HepG2 (cell line): ENCODE measurements around the gene METTL27. TPM values are rescaled to one million over a fixed set of nuclear protein-coding genes. Genes with fewer than 3 reads are reported as not detected.

Experiments
- BRD4 ChIP-seq: sonication (generic); formaldehyde crosslinking; IDR thresholded peaks from 2 replicates; pipeline ENCODE4 v1.4.0; 2020; ENCODE audit warnings: missing genetic modification reagents
- CBFB ChIP-seq: sonication (generic); formaldehyde crosslinking; IDR thresholded peaks from 2 replicates; pipeline ENCODE4 v1.4.0; 2020; ENCODE audit warnings: missing genetic modification reagents
- CC2D1A ChIP-seq: sonication (generic); formaldehyde crosslinking; IDR thresholded peaks from 2 replicates; pipeline ENCODE4 v1.8.1; 2023; ENCODE audit warnings: mild to moderate bottlenecking, missing genetic modification reagents
- GTF3A ChIP-seq: sonication (generic); formaldehyde crosslinking; conservative IDR thresholded peaks from 2 replicates; pipeline ENCODE4 v1.4.0; 2020; ENCODE audit warnings: mild to moderate bottlenecking, missing genetic modification reagents
- MBNL3 ChIP-seq: fragments of 250-450 bp; sonication (Bioruptor Pico); conservative IDR thresholded peaks from 2 replicates; pipeline ENCODE4 v1.8.0; 2022; ENCODE audit warnings: mild to moderate bottlenecking, inconsistent platforms
- NFKBIZ ChIP-seq: IDR thresholded peaks from 2 replicates; pipeline ENCODE4 v1.6.1; 2018; ENCODE audit warnings: missing genetic modification reagents, missing compliant biosample characterization
- NPAS2 ChIP-seq: sonication (generic); formaldehyde crosslinking; IDR thresholded peaks from 2 replicates; pipeline ENCODE4 v1.8.0; 2022; ENCODE audit warnings: mild to moderate bottlenecking, missing genetic modification reagents, borderline replicate concordance
- PAF1 ChIP-seq: IDR thresholded peaks from 2 replicates; pipeline ENCODE4 v1.6.1; 2016; ENCODE audit warnings: missing genetic modification reagents, missing compliant biosample characterization
- RXRB ChIP-seq: IDR thresholded peaks from 2 replicates; pipeline ENCODE4 v1.6.1; 2016; ENCODE audit warnings: borderline replicate concordance, missing genetic modification reagents, missing compliant biosample characterization
- SMAD3 ChIP-seq: sonication (generic); formaldehyde crosslinking; IDR thresholded peaks from 2 replicates; pipeline ENCODE4 v1.4.0; 2020; ENCODE audit warnings: missing genetic modification reagents
- TARDBP ChIP-seq: sonication (generic); formaldehyde crosslinking; IDR thresholded peaks from 2 replicates; pipeline ENCODE4 v1.8.0; 2022; ENCODE audit warnings: mild to moderate bottlenecking, missing genetic modification reagents
- TEAD3 ChIP-seq: optimal IDR thresholded peaks from 2 replicates; pipeline ENCODE3; 2016; ENCODE audit warnings: borderline replicate concordance
- U2AF2 ChIP-seq: fragments of 200-400 bp; formaldehyde crosslinking; IDR thresholded peaks from 2 replicates; pipeline ENCODE4 v1.6.1; 2017; ENCODE audit warnings: low read depth, mild to moderate bottlenecking, low read length
- ZNF407 ChIP-seq: sonication (generic); formaldehyde crosslinking; IDR thresholded peaks from one replicate; pipeline ENCODE4 v1.5.1; 2020; ENCODE audit warnings: mild to moderate bottlenecking, missing genetic modification reagents; ENCODE audit errors: not compliant biosample characterization
- ZNF563 ChIP-seq: sonication (generic); formaldehyde crosslinking; IDR thresholded peaks from 2 replicates; pipeline ENCODE4 v1.8.0; 2022; ENCODE audit warnings: mild to moderate bottlenecking, moderate library complexity, missing genetic modification reagents
- ZNF792 ChIP-seq: IDR thresholded peaks from 2 replicates; pipeline ENCODE4 v1.6.1; 2016
- polyA plus RNA-seq, 8 experiments: library from polyadenylated mRNA; depleted of rRNA in 3 of 8; stranded (reverse) in 7 of 8; unstranded in 1 of 8; fragments of >200 nt; fragmentation: Illumina TruSeq in 4 of 8; extraction: Trizol in 4 of 8; gene quantifications; 2 replicates each; pipeline versions ENCODE4 v1.2.1 to v1.2.3, GENCODE V29; 2011 to 2016; ENCODE audit warnings: low read depth in 4 of 8, missing spikeins in 1 of 8, mixed read lengths in 1 of 8; ENCODE audit not compliant: insufficient read depth in 1 of 8
- total RNA-seq, 5 experiments: library from RNA; depleted of rRNA; stranded (reverse); fragments of >200 nt; fragmentation: Illumina TruSeq; extraction: Trizol; gene quantifications; 2 replicates each; pipeline ENCODE4 v1.2.3, GENCODE V29; 2016; ENCODE audit warnings: low read depth in 1 of 5
- TF ChIP-seq, protein P1 (sequence below): fragments of 450-650 bp; IDR thresholded peaks from 2 replicates; pipeline ENCODE4 v1.6.1; 2017; ENCODE audit warnings: mild to moderate bottlenecking
- TF ChIP-seq, protein P2 (sequence below): sonication (generic); formaldehyde crosslinking; IDR thresholded peaks from 2 replicates; pipeline ENCODE4 v1.5.0; 2020; ENCODE audit warnings: missing genetic modification reagents
- TF ChIP-seq, protein P3 (sequence below): sonication (generic); formaldehyde crosslinking; IDR thresholded peaks from 2 replicates; pipeline ENCODE4 v1.5.0; 2020; ENCODE audit warnings: missing genetic modification reagents

The METTL27 gene
- total and polyA plus RNA-seq, 2 of the 13 experiments (the other 11 are each of a cell fraction or from before 2014, with no cell fraction given): 2.0 to 3.0 TPM

DNA sequence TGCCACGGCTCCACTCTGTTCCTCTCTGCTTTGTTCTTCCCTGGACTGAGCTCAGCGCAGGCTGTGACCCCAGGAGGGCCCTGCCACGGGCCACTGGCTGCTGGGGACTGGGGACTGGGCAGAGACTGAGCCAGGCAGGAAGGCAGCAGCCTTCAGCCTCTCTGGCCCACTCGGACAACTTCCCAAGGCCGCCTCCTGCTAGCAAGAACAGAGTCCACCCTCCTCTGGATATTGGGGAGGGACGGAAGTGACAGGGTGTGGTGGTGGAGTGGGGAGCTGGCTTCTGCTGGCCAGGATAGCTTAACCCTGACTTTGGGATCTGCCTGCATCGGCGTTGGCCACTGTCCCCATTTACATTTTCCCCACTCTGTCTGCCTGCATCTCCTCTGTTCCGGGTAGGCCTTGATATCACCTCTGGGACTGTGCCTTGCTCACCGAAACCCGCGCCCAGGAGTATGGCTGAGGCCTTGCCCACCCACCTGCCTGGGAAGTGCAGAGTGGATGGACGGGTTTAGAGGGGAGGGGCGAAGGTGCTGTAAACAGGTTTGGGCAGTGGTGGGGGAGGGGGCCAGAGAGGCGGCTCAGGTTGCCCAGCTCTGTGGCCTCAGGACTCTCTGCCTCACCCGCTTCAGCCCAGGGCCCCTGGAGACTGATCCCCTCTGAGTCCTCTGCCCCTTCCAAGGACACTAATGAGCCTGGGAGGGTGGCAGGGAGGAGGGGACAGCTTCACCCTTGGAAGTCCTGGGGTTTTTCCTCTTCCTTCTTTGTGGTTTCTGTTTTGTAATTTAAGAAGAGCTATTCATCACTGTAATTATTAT lies 10.3 kb downstream of the METTL27 start (continued):
- TF ChIP-seq NPAS2 (CRISPR knock-in tag): no peak
- no peak for TF ChIP-seq NFKBIZ (CRISPR knock-in tag)
- TF ChIP-seq, protein P1, sequence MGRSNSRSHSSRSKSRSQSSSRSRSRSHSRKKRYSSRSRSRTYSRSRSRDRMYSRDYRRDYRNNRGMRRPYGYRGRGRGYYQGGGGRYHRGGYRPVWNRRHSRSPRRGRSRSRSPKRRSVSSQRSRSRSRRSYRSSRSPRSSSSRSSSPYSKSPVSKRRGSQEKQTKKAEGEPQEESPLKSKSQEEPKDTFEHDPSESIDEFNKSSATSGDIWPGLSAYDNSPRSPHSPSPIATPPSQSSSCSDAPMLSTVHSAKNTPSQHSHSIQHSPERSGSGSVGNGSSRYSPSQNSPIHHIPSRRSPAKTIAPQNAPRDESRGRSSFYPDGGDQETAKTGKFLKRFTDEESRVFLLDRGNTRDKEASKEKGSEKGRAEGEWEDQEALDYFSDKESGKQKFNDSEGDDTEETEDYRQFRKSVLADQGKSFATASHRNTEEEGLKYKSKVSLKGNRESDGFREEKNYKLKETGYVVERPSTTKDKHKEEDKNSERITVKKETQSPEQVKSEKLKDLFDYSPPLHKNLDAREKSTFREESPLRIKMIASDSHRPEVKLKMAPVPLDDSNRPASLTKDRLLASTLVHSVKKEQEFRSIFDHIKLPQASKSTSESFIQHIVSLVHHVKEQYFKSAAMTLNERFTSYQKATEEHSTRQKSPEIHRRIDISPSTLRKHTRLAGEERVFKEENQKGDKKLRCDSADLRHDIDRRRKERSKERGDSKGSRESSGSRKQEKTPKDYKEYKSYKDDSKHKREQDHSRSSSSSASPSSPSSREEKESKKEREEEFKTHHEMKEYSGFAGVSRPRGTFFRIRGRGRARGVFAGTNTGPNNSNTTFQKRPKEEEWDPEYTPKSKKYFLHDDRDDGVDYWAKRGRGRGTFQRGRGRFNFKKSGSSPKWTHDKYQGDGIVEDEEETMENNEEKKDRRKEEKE: no peak
- no peak for TF ChIP-seq ZNF407 (CRISPR knock-in tag)
- no peak for TF ChIP-seq PAF1 (CRISPR knock-in tag)
- no peak for TF ChIP-seq CBFB (CRISPR knock-in tag)
- TF ChIP-seq RXRB (CRISPR knock-in tag): no peak
- TF ChIP-seq, protein P2, sequence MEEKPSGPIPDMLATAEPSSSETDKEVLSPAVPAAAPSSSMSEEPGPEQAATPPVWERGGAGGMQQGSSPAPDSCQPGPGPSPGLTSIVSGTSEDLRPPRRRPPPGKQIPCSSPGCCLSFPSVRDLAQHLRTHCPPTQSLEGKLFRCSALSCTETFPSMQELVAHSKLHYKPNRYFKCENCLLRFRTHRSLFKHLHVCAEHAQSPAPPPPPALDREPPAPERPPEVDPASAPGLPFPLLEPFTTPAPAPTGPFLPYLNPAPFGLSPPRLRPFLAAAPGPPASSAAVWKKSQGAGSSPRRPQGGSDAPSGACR (CRISPR knock-in tag): no peak
- TF ChIP-seq, protein P3, sequence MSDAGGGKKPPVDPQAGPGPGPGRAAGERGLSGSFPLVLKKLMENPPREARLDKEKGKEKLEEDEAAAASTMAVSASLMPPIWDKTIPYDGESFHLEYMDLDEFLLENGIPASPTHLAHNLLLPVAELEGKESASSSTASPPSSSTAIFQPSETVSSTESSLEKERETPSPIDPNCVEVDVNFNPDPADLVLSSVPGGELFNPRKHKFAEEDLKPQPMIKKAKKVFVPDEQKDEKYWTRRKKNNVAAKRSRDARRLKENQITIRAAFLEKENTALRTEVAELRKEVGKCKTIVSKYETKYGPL (CRISPR knock-in tag): no peak
- no peak for TF ChIP-seq BRD4 (CRISPR knock-in tag)
- no peak for TF ChIP-seq ZNF563 (CRISPR knock-in tag)
- TF ChIP-seq MBNL3: no peak
- TF ChIP-seq TEAD3 (CRISPR knock-in tag): no peak
- TF ChIP-seq CC2D1A (CRISPR knock-in tag): no peak
- TF ChIP-seq TARDBP (CRISPR knock-in tag): peak; percentile 52; the same call in 1 of the 2 replicates
- no peak for TF ChIP-seq SMAD3 (CRISPR knock-in tag)
- TF ChIP-seq U2AF2: no peak
- TF ChIP-seq GTF3A (CRISPR knock-in tag): no peak
- TF ChIP-seq ZNF792 (CRISPR knock-in tag): no peak
